ENCODE measurements around the gene CPN1. TPM values are rescaled to one million over a fixed set of nuclear protein-coding genes. Genes with fewer than 3 reads are reported as not detected.

The CPN1 gene
- total RNA-seq, 1 donor from 2014 or later = not detected

DNA sequence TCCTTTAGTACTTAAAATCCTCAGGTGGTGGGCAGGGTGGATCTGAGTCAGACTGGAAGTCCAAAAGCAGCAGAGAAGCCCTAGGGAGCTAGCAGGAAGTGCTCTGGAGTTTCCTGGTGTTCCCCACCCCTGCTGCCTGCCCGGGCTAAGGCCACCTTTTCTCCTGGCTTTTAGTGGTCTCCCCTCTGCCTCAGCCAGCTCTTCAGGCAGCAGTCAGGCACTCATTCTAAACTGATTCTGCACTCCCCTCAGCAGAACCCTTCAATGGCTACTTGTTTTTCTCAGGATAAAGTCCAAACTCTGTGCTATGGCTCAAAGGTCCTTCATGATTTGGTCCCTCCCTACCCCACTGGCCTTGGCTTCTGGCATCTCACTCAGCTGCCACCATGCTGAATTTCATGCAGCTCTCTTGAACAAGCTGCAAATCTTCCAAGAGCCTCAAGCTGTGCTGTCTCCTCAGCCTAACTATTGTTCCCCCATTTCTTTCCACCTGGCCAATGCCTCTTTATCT is 43.1 kb downstream of the CPN1 start:
- intact Hi-C loops (cut with micrococcal nuclease) = no loop called here
- Mint-ChIP-seq H3K36me3 (ENCODE audit: low read depth) (no peaks in the 10 kb centered on the region), H3K4me3 (no peak overlapping the region), H3K27me3 (no peaks in the 10 kb centered on the region), H3K4me1 (no peaks in the 10 kb centered on the region), H3K27ac (no peak overlapping the region), H3K9me3 (peaks cover under 1% of the 10 kb centered on the region)
- DNase-seq = no peak
- no peak for ATAC-seq (ENCODE audit: low read depth)
- CTCF ChIA-PET = no interaction called here
- POLR2A ChIA-PET = no interaction called here
- TF ChIP-seq, protein P1, sequence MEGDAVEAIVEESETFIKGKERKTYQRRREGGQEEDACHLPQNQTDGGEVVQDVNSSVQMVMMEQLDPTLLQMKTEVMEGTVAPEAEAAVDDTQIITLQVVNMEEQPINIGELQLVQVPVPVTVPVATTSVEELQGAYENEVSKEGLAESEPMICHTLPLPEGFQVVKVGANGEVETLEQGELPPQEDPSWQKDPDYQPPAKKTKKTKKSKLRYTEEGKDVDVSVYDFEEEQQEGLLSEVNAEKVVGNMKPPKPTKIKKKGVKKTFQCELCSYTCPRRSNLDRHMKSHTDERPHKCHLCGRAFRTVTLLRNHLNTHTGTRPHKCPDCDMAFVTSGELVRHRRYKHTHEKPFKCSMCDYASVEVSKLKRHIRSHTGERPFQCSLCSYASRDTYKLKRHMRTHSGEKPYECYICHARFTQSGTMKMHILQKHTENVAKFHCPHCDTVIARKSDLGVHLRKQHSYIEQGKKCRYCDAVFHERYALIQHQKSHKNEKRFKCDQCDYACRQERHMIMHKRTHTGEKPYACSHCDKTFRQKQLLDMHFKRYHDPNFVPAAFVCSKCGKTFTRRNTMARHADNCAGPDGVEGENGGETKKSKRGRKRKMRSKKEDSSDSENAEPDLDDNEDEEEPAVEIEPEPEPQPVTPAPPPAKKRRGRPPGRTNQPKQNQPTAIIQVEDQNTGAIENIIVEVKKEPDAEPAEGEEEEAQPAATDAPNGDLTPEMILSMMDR (IDR thresholded peaks at IDR 0.05) = no peak

GRCh38 chr10:100037758-100038315 is 43.8 kb downstream of the CPN1 start:
- ChIA-PET CTCF (interaction anchor here (1.7 kb wide), 1 partner anchor 8 kb away, joined by 4 read pairs; no protein-coding TSS in a partner anchor), POLR2A (no interaction called here)
- no peak overlapping the region for H3K4me3 Mint-ChIP-seq
- no peak overlapping the region for H3K27ac Mint-ChIP-seq
- intact Hi-C loops (cut with micrococcal nuclease) = no loop called here
- peaks cover 2% of the 10 kb centered on the region for H3K9me3 Mint-ChIP-seq
- no peak for DNase-seq
- H3K27me3 Mint-ChIP-seq = no peaks in the 10 kb centered on the region
- H3K36me3 Mint-ChIP-seq (ENCODE audit: low read depth) = no peaks in the 10 kb centered on the region
- H3K4me1 Mint-ChIP-seq = no peaks in the 10 kb centered on the region
- no peak for ATAC-seq (ENCODE audit: low read depth)
- TF ChIP-seq, protein P1 (IDR thresholded peaks at IDR 0.05) = no peak

DNA sequence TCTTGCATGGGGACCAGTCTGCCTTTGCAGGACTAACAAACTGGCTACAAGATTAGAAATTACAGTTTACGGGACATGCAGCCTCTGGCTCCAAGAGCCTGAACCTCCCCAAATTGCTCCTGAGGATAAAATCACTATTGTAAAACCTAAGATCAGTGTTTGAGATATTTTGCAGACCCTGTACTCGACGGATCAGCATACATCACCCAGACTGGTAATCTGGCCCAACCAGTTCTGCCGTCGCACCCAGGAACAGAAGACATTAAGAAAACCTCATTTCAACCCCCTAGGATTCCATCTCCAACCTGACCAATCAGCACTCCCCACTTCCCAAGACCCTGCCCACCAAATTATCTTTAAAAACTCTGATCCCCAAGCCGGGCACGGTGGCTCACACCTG is 44.8 kb downstream of the CPN1 start:
- ChIA-PET CTCF (interaction anchor here (1.7 kb wide), 1 partner anchor 9 kb away, joined by 4 read pairs; no protein-coding TSS in a partner anchor), POLR2A (interaction anchor here (1.0 kb wide), 1 partner anchor 23 kb away, joined by 3 read pairs; no protein-coding TSS in a partner anchor)
- intact Hi-C loops (cut with micrococcal nuclease) = no loop called here
- no peak overlapping the region for H3K27ac Mint-ChIP-seq
- no peaks in the 10 kb centered on the region for H3K4me1 Mint-ChIP-seq
- TF ChIP-seq, protein P1 (IDR thresholded peaks at IDR 0.05) = no peak
- no peak overlapping the region for H3K4me3 Mint-ChIP-seq
- H3K9me3 Mint-ChIP-seq = peaks cover 2% of the 10 kb centered on the region
- no peak for DNase-seq
- no peaks in the 10 kb centered on the region for H3K36me3 Mint-ChIP-seq (ENCODE audit: low read depth)
- H3K27me3 Mint-ChIP-seq = no peaks in the 10 kb centered on the region
- no peak for ATAC-seq (ENCODE audit: low read depth)

DNA sequence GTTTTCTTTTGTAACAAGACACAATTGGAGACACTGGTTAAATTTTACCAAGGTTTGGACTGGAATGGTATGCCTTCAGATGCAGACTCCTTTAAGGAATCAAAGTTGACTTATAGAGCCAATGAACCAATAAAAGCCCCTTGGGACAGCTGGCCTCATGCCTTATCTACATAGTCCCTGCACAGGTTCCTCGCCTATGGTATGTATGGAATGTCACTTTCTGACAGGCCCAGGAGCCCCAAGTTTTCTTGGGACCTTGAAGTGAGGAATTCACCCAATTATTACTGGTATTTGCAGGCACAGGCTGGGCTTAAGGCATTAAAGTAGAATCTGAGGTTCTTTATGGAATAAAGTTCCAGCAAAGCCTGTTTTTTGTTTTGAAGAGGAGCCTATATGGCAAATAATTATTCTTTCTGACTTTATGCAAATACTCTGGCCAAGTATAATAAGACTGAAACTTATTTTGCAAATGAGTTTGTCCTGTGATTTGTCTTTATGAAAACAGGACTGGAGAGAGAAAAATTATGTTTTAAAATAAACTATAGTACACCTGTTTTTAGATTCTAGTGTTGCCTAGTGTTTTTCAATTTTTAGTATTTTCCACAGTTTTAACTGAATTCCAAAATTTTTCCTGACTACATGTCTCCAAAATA is 47.8 kb downstream of the CPN1 start:
- Mint-ChIP-seq H3K4me1 (no peaks in the 10 kb centered on the region), H3K27ac (no peak overlapping the region), H3K4me3 (no peak overlapping the region), H3K36me3 (ENCODE audit: low read depth) (no peaks in the 10 kb centered on the region), H3K9me3 (peaks cover 2% of the 10 kb centered on the region), H3K27me3 (no peaks in the 10 kb centered on the region)
- CTCF ChIA-PET = no interaction called here
- POLR2A ChIA-PET = no interaction called here
- intact Hi-C loops (cut with micrococcal nuclease) = no loop called here
- ATAC-seq (ENCODE audit: low read depth) (no peak), DNase-seq (no peak)
- TF ChIP-seq, protein P1 (IDR thresholded peaks at IDR 0.05) = no peak

GRCh38 chr10:100027416-100027815 is 54.3 kb downstream of the CPN1 start:
- Mint-ChIP-seq H3K27ac (no peak overlapping the region), H3K4me1 (no peaks in the 10 kb centered on the region), H3K4me3 (no peak overlapping the region), H3K36me3 (ENCODE audit: low read depth) (no peaks in the 10 kb centered on the region), H3K27me3 (no peaks in the 10 kb centered on the region), H3K9me3 (peaks cover 4% of the 10 kb centered on the region)
- TF ChIP-seq, protein P1 (IDR thresholded peaks at IDR 0.05) = no peak
- CTCF ChIA-PET = no interaction called here
- POLR2A ChIA-PET = no interaction called here
- ATAC-seq (ENCODE audit: low read depth) = no peak
- no peak for DNase-seq
- intact Hi-C loops (cut with micrococcal nuclease) = no loop called here

All from activated B cell treated with CpG ODN at 0.5 μM for 24 hours (primary cell).